ENCODE data around the gene HOXA9.

GRCh38 chr7:27145914-27146412, 19.4 kb downstream of the HOXA9 start:
- TF ChIP-seq, protein P1, sequence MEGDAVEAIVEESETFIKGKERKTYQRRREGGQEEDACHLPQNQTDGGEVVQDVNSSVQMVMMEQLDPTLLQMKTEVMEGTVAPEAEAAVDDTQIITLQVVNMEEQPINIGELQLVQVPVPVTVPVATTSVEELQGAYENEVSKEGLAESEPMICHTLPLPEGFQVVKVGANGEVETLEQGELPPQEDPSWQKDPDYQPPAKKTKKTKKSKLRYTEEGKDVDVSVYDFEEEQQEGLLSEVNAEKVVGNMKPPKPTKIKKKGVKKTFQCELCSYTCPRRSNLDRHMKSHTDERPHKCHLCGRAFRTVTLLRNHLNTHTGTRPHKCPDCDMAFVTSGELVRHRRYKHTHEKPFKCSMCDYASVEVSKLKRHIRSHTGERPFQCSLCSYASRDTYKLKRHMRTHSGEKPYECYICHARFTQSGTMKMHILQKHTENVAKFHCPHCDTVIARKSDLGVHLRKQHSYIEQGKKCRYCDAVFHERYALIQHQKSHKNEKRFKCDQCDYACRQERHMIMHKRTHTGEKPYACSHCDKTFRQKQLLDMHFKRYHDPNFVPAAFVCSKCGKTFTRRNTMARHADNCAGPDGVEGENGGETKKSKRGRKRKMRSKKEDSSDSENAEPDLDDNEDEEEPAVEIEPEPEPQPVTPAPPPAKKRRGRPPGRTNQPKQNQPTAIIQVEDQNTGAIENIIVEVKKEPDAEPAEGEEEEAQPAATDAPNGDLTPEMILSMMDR (IDR thresholded peaks at IDR 0.05) = no peak
- no peak for TF ChIP-seq POLR2A (IDR thresholded peaks at IDR 0.05)

Measured in testis (tissue), 2 donors.